Uterus (tissue), 4 donors: ENCODE data around the gene NRXN2. TPM values are rescaled to one million over a fixed set of nuclear protein-coding genes. Genes with fewer than 3 reads are reported as not detected.

Experiments used
- DNase-seq, 2 donors: peaks; one replicate each; pipeline ENCODE4 v3.0.0-alpha.2; 2019 to 2020
- H3K27ac ChIP-seq, 2 donors: fragments of 200-600 bp; sonication (generic); 1 replicate in 1 of 2; 2 replicates in 1 of 2; pipeline ENCODE4 v1.5.1; 2016 to 2018
- H3K27me3 ChIP-seq, 2 donors: fragments of 200-600 bp; sonication (generic); one replicate each; pipeline ENCODE4 v1.5.1; 2018 to 2019; ENCODE audit warnings: control low read depth in 1 of 2
- H3K36me3 ChIP-seq, 2 donors: fragments of 200-600 bp; sonication (generic); one replicate each; pipeline ENCODE4 v1.5.1; 2019; ENCODE audit warnings: control low read depth in 1 of 2
- H3K4me1 ChIP-seq, 2 donors: fragments of 200-600 bp; sonication (generic); one replicate each; pipeline ENCODE4 v1.5.1; 2018 to 2019; ENCODE audit warnings: control low read depth in 1 of 2
- H3K4me3 ChIP-seq, 2 donors: fragments of 200-600 bp; sonication (generic); 1 replicate in 1 of 2; 2 replicates in 1 of 2; pipeline ENCODE4 v1.5.1; 2018 to 2019; ENCODE audit warnings: mild to moderate bottlenecking in 1 of 2
- H3K9me3 ChIP-seq, 2 donors: fragments of 200-600 bp; sonication (generic); one replicate each; pipeline ENCODE4 v1.5.1; 2019; ENCODE audit warnings: control low read depth in 1 of 2
- POLR2A ChIP-seq, 2 donors: fragments of 450-650 bp; IDR thresholded peaks; one replicate each; pipeline ENCODE4 v1.6.1; 2016; ENCODE audit warnings: antibody characterized with exemption in 2 of 2, mild to moderate bottlenecking in 1 of 2, moderate library complexity in 1 of 2
- intact Hi-C: fragments of 100-400 bp; cut with DNase I; formaldehyde crosslinking; loops from one replicate; pipeline ENCODE4 v1.15.1; 2023; ENCODE audit warnings: low total_unique reads
- total RNA-seq, 4 donors: library from RNA; depleted of rRNA in 3 of 4; stranded (reverse); fragments of >200 nt in 3 of 4; gene quantifications; one replicate each; pipeline versions ENCODE4 v1.1.0 to v1.2.4, GENCODE V29; 2014 to 2023
- TF ChIP-seq, protein P1 (sequence below), 4 experiments: fragments of 200-600 bp in 2 of 4; fragments of 450-650 bp in 2 of 4; sonication (generic) in 2 of 4; IDR thresholded peaks; one replicate each; pipeline ENCODE4 v1.5.1; 2016 to 2019; ENCODE audit warnings: antibody characterized with exemption in 4 of 4, mild to moderate bottlenecking in 2 of 4, moderate library complexity in 1 of 4
- donor health status: DM: yes; HTN: yes; CAD: no.

Gene NRXN2
- total RNA-seq, 4 donors from 2014 or later = 0.88 to 48.4 (median 12.6) TPM

DNA sequence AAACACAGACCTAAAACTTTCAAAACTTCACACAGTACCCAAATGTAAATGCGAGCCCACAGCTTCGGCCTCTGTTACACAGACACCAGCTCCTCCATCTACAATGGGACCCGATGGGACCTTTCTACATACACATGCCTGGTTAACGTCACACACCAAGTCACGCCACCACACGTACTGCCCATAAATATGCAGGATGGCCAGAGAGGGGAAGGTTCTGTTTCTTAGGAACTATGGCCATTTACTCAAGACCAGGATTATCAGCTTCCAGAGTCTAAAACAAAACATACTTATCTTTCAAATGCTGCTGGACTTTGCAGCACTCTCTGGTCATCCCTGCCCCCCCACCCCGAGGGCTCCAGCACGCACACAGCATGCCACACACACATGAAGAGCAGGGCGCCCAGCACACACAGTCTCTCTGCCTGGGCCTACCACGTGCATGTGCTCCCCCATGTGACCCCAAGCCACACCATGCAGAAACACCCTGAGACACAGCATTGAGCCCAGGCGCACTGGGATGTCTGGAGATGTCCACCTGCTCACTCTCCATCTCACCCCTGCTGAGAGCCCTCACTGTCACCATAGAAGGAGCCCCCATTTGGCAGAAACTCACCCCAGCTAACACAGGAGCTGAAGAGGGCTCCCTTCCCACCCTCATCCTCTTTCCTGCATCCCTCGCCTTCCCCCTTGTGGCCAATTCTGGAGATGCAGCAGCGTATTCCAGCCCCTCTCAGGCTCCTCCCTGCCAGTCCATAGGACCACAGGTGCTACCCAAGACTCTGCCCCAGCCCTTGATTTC, 70.2 kb downstream of the NRXN2 start:
- no peaks in the 10 kb centered on the region for H3K9me3 ChIP-seq
- H3K4me1 ChIP-seq = no peaks in the 10 kb centered on the region
- no peak overlapping the region for H3K4me3 ChIP-seq
- H3K27ac ChIP-seq = no peak overlapping the region
- no peak for TF ChIP-seq POLR2A (IDR thresholded peaks at IDR 0.05)
- TF ChIP-seq, protein P1, sequence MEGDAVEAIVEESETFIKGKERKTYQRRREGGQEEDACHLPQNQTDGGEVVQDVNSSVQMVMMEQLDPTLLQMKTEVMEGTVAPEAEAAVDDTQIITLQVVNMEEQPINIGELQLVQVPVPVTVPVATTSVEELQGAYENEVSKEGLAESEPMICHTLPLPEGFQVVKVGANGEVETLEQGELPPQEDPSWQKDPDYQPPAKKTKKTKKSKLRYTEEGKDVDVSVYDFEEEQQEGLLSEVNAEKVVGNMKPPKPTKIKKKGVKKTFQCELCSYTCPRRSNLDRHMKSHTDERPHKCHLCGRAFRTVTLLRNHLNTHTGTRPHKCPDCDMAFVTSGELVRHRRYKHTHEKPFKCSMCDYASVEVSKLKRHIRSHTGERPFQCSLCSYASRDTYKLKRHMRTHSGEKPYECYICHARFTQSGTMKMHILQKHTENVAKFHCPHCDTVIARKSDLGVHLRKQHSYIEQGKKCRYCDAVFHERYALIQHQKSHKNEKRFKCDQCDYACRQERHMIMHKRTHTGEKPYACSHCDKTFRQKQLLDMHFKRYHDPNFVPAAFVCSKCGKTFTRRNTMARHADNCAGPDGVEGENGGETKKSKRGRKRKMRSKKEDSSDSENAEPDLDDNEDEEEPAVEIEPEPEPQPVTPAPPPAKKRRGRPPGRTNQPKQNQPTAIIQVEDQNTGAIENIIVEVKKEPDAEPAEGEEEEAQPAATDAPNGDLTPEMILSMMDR (IDR thresholded peaks at IDR 0.05) = peak; percentile 93 to 95 (median 93)
- peak; percentile 84 for DNase-seq
- intact Hi-C loops = loop anchor here (5.0 to 10.0 kb wide), 2 partner anchors 100 to 198 kb away; no protein-coding TSS in a partner anchor
- no peaks in the 10 kb centered on the region for H3K27me3 ChIP-seq
- H3K36me3 ChIP-seq = no peaks in the 10 kb centered on the region

DNA sequence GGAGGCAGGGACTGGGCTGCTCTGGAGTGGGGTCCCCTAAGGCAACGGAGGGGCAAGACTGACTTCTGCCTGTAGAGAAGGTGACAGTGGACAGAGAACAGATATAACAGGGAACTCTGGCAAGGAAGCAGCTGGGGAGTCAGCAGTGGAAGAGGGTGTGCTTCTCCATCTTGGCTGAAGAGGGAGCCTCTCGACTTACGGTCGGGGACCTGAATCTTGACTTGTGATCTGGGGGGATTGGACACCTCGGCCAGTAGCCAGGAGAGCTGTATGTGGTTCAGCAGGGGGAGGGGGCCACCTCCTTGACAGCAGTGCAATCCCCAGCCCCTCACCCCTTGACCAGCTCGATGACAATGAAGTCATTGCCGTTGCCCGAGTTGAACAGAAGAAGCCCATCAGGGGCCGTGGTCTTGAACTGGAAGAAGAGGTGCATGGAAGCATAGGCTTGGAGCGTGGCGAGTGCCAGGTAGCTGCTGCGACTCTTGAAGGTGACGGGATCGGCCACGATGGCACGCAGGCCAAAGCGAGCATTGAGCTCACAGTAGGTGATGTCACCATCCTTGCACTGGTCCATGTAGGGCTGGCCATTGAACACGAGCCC, 72.0 kb downstream of the NRXN2 start:
- H3K36me3 ChIP-seq = no peaks in the 10 kb centered on the region
- TF ChIP-seq, protein P1 (IDR thresholded peaks at IDR 0.05) = peak in 1 of 4 experiments; percentile 6
- no peak for TF ChIP-seq POLR2A (IDR thresholded peaks at IDR 0.05)
- H3K9me3 ChIP-seq = no peaks in the 10 kb centered on the region
- H3K27ac ChIP-seq = no peak overlapping the region
- no peak for DNase-seq
- H3K4me1 ChIP-seq = no peaks in the 10 kb centered on the region
- intact Hi-C loops = loop anchor here (5.0 to 10.0 kb wide), 2 partner anchors 99 to 196 kb away; no protein-coding TSS in a partner anchor
- H3K4me3 ChIP-seq = no peak overlapping the region
- H3K27me3 ChIP-seq = no peaks in the 10 kb centered on the region

DNA sequence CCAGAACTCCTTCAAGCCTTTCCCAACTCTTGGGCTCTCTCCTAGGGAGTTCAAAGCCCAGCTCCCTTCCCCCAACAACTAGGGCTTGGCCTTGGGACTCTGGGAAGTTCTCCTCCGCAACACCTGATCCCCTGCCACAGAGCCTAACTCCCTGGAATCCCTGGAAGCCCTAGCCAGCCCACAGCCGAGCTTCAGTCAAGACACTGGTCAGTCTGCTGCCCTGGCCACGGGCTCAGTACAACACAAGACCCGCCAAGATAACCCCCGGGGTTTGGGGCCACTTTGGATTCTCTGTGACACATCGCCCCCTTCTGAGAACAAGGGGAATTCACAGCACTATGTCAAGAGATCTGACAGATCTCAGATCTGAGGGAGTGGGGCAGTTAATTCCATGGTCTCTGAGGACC, 73.7 kb downstream of the NRXN2 start:
- Histone ChIP-seq H3K4me1 (no peaks in the 10 kb centered on the region), H3K9me3 (no peaks in the 10 kb centered on the region), H3K27me3 (no peaks in the 10 kb centered on the region), H3K36me3 (no peaks in the 10 kb centered on the region), H3K27ac (no peak overlapping the region), H3K4me3 (no peak overlapping the region)
- intact Hi-C loops = no loop called here
- no peak for TF ChIP-seq POLR2A (IDR thresholded peaks at IDR 0.05)
- TF ChIP-seq, protein P1 (IDR thresholded peaks at IDR 0.05) = peak; percentile 22 to 47 (median 40)
- peak in 1 of 2 donors; percentile 38 for DNase-seq

DNA sequence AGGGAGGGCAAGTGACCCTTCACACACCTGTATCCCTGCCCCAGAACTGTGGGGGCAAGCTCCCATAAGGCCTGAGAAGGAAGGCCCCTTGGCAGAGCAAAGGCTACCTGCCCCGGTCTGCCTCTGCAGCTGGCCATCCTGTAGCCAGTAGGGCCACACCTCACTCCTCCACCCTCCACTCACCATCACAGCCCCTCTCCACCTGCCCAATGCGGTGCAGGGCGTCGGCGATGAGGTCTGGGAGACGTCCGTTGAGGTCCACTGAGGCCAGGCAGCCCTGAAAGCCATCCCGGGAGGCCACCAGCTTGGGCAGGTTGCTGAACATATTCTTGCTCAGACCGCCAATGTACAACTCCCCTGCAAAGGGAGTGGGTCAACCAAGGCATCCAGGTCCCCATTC, 74.4 kb downstream of the NRXN2 start:
- no peak overlapping the region for H3K27ac ChIP-seq
- TF ChIP-seq POLR2A (IDR thresholded peaks at IDR 0.05) = no peak
- TF ChIP-seq, protein P1 (IDR thresholded peaks at IDR 0.05) = no peak
- H3K36me3 ChIP-seq = no peaks in the 10 kb centered on the region
- DNase-seq = no peak
- intact Hi-C loops = no loop called here
- no peaks in the 10 kb centered on the region for H3K27me3 ChIP-seq
- no peaks in the 10 kb centered on the region for H3K9me3 ChIP-seq
- H3K4me3 ChIP-seq = no peak overlapping the region
- no peaks in the 10 kb centered on the region for H3K4me1 ChIP-seq
